SK-N-SH treated with all-trans-retinoic acid at 6 μM for 48 hours (cell line): ENCODE results near the gene TNIK.

Source experiments
- ATAC-seq: fragments of 200-7000 bp; cut with Tn5 transposase; 3 replicates; pipeline ENCODE4 v1.9.1; 2020; ENCODE audit warnings: mild to moderate bottlenecking, moderate library complexity
- ARNTL ChIP-seq: fragments of 450-650 bp; formaldehyde crosslinking; IDR thresholded peaks from 2 replicates; pipeline ENCODE4 v1.5.0; 2020; ENCODE audit warnings: low read depth, mild to moderate bottlenecking, moderate library complexity, borderline replicate concordance
- BACH2 ChIP-seq: fragments of 250-450 bp; sonication (Bioruptor Pico); IDR thresholded peaks from 2 replicates; pipeline ENCODE4 v1.9.0; 2021; ENCODE audit warnings: mild to moderate bottlenecking, borderline replicate concordance
- CREB5 ChIP-seq: fragments of 250-450 bp; sonication (Bioruptor Pico); IDR thresholded peaks from 2 replicates; pipeline ENCODE4 v1.5.1; 2020; ENCODE audit warnings: low read depth, mild to moderate bottlenecking, moderate library complexity
- CSDC2 ChIP-seq: fragments of 250-450 bp; sonication (Bioruptor Pico); IDR thresholded peaks from 2 replicates; pipeline ENCODE4 v1.5.0; 2020; ENCODE audit warnings: mild to moderate bottlenecking, moderate library complexity
- CSRNP3 ChIP-seq: fragments of 250-450 bp; sonication (Bioruptor Pico); IDR thresholded peaks from 2 replicates; pipeline ENCODE4 v1.5.1; 2021; ENCODE audit warnings: mild to moderate bottlenecking, moderate library complexity
- GLIS3 ChIP-seq: fragments of 250-450 bp; sonication (Bioruptor Pico); IDR thresholded peaks from 2 replicates; pipeline ENCODE4 v1.5.0; 2020; ENCODE audit warnings: mild to moderate bottlenecking, moderate library complexity
- ISL1 ChIP-seq: fragments of 250-450 bp; sonication (Bioruptor Pico); IDR thresholded peaks from 2 replicates; pipeline ENCODE4 v2.1.2; 2022; ENCODE audit warnings: mild to moderate bottlenecking, moderate library complexity
- OSR1 ChIP-seq: fragments of 250-450 bp; sonication (Bioruptor Pico); IDR thresholded peaks from 2 replicates; pipeline ENCODE4 v1.8.0; 2022; ENCODE audit warnings: moderate library complexity, mild to moderate bottlenecking, inconsistent platforms
- PATZ1 ChIP-seq: fragments of 250-450 bp; sonication (Bioruptor Pico); IDR thresholded peaks from 2 replicates; pipeline ENCODE4 v1.8.0; 2020; ENCODE audit warnings: mild to moderate bottlenecking, moderate library complexity, borderline replicate concordance
- POU6F1 ChIP-seq: fragments of 250-450 bp; sonication (Bioruptor Pico); IDR thresholded peaks from 2 replicates; pipeline ENCODE4 v1.8.0; 2021; ENCODE audit warnings: low read depth, mild to moderate bottlenecking, moderate library complexity, borderline replicate concordance
- PPARA ChIP-seq: fragments of 250-450 bp; sonication (Bioruptor Pico); IDR thresholded peaks from 2 replicates; pipeline ENCODE4 v1.5.0; 2020; ENCODE audit warnings: mild to moderate bottlenecking, borderline replicate concordance
- RARB ChIP-seq: fragments of 250-450 bp; sonication (Bioruptor Pico); IDR thresholded peaks from 2 replicates; pipeline ENCODE4 v1.8.0; 2021; ENCODE audit warnings: mild to moderate bottlenecking, moderate library complexity
- SNAI2 ChIP-seq: fragments of 250-450 bp; sonication (Bioruptor Pico); IDR thresholded peaks from 2 replicates; pipeline ENCODE4 v1.5.0; 2020; ENCODE audit warnings: mild to moderate bottlenecking, moderate library complexity
- TCF4 ChIP-seq: fragments of 250-450 bp; sonication (Bioruptor Pico); IDR thresholded peaks from 2 replicates; pipeline ENCODE4 v1.8.0; 2021; ENCODE audit warnings: mild to moderate bottlenecking, moderate library complexity, borderline replicate concordance
- TSHZ2 ChIP-seq: fragments of 250-450 bp; sonication (Bioruptor Pico); IDR thresholded peaks from 2 replicates; pipeline ENCODE4 v1.5.0; 2020; ENCODE audit warnings: mild to moderate bottlenecking, moderate library complexity
- ZC3H10 ChIP-seq: fragments of 250-450 bp; sonication (Bioruptor Pico); IDR thresholded peaks from 2 replicates; pipeline ENCODE4 v1.5.1; 2021; ENCODE audit warnings: mild to moderate bottlenecking, moderate library complexity
- ZFP3 ChIP-seq: fragments of 250-450 bp; sonication (Bioruptor Pico); IDR thresholded peaks from 2 replicates; pipeline ENCODE4 v1.5.0; 2020; ENCODE audit warnings: mild to moderate bottlenecking, moderate library complexity
- ZFP30 ChIP-seq: fragments of 450-650 bp; formaldehyde crosslinking; IDR thresholded peaks from 2 replicates; pipeline ENCODE4 v1.5.0; 2022; ENCODE audit warnings: mild to moderate bottlenecking, moderate library complexity
- ZNF565 ChIP-seq: fragments of 450-650 bp; formaldehyde crosslinking; conservative IDR thresholded peaks from 2 replicates; pipeline ENCODE4 v1.5.0; 2020; ENCODE audit warnings: low read depth, mild to moderate bottlenecking, moderate library complexity
- ZNF70 ChIP-seq: fragments of 450-650 bp; formaldehyde crosslinking; IDR thresholded peaks from 2 replicates; pipeline ENCODE4 v1.5.0; 2020; ENCODE audit warnings: mild to moderate bottlenecking, moderate library complexity
- ZNF8 ChIP-seq: fragments of 450-650 bp; formaldehyde crosslinking; IDR thresholded peaks from 2 replicates; pipeline ENCODE4 v1.5.0; 2020; ENCODE audit warnings: mild to moderate bottlenecking, moderate library complexity

TNIK gene

GRCh38 chr3:171219258-171219657, 240.9 kb downstream of the TNIK start (continued):
- TF ChIP-seq ZNF70, result no peak
- no peak for TF ChIP-seq ZFP3
- no peak for TF ChIP-seq RARB (CRISPR knock-in tag)

- no peak for TF ChIP-seq CSRNP3 (CRISPR knock-in tag)
- no peak for TF ChIP-seq TSHZ2 (CRISPR knock-in tag)
- TF ChIP-seq RARB (CRISPR knock-in tag), result no peak
- TF ChIP-seq ZFP3, result no peak
- TF ChIP-seq ARNTL, result no peak
- no peak for TF ChIP-seq TCF4 (CRISPR knock-in tag)
- no peak for TF ChIP-seq ZNF565 (CRISPR knock-in tag)
- TF ChIP-seq PPARA (CRISPR knock-in tag), result no peak
- no peak for TF ChIP-seq CREB5 (CRISPR knock-in tag)
- no peak for TF ChIP-seq SNAI2 (CRISPR knock-in tag)
- no peak for TF ChIP-seq CSDC2 (CRISPR knock-in tag)
- no peak for TF ChIP-seq PATZ1 (CRISPR knock-in tag)
- TF ChIP-seq ZNF8 (CRISPR knock-in tag), result no peak
- TF ChIP-seq ZFP30 (CRISPR knock-in tag), result no peak
- no peak for TF ChIP-seq POU6F1 (CRISPR knock-in tag)
- no peak for TF ChIP-seq ZC3H10 (CRISPR knock-in tag)
- TF ChIP-seq ISL1 (CRISPR knock-in tag), result no peak
- TF ChIP-seq BACH2 (CRISPR knock-in tag), result no peak
- no peak for ATAC-seq
These were observed 242.1 kb downstream of the TNIK start for GRCh38 chr3:171218069-171218468.

- no peak for ATAC-seq
- TF ChIP-seq OSR1, result no peak
- TF ChIP-seq ZNF565 (CRISPR knock-in tag), result no peak
- no peak for TF ChIP-seq RARB (CRISPR knock-in tag)
These were observed 246.3 kb downstream of the TNIK start for GRCh38 chr3:171213907-171214306.

GRCh38 chr3:171213178-171213577, 247.0 kb downstream of the TNIK start:
- no peak for ATAC-seq
- TF ChIP-seq OSR1, result no peak
- TF ChIP-seq ZNF70, result no peak
- no peak for TF ChIP-seq BACH2 (CRISPR knock-in tag)
- TF ChIP-seq ZNF565 (CRISPR knock-in tag), result no peak
- TF ChIP-seq ZFP3, result no peak
- TF ChIP-seq ZC3H10 (CRISPR knock-in tag), result no peak
- no peak for TF ChIP-seq RARB (CRISPR knock-in tag)
- no peak for TF ChIP-seq ZFP30 (CRISPR knock-in tag)
- TF ChIP-seq POU6F1 (CRISPR knock-in tag), result no peak
- no peak for TF ChIP-seq ZNF8 (CRISPR knock-in tag)
- TF ChIP-seq GLIS3 (CRISPR knock-in tag), result no peak
- no peak for TF ChIP-seq TSHZ2 (CRISPR knock-in tag)
- no peak for TF ChIP-seq ARNTL
- TF ChIP-seq ISL1 (CRISPR knock-in tag), result no peak
